ENCODE results near the gene GAB4. TPM values are rescaled to one million over a fixed set of nuclear protein-coding genes. Genes with fewer than 3 reads are reported as not detected.

The GAB4 gene
- total and polyA plus RNA-seq, 2 of the 4 experiments (the other 2 are of a cell fraction), result not detected

- POLR2A ChIA-PET (ENCODE audit: unreplicated experiment), result no interaction called here
- TF ChIP-seq FOS (IDR thresholded peaks at IDR 0.05; ENCODE audit: low read depth, low read length), result no peak
- no peak for TF ChIP-seq MXI1 (IDR thresholded peaks at IDR 0.05; ENCODE audit: borderline replicate concordance, low read depth, low read length)
- no peak for TF ChIP-seq MAFK (IDR thresholded peaks at IDR 0.05; ENCODE audit: low read depth, low read length)
- no peak for TF ChIP-seq CHD1 (IDR thresholded peaks at IDR 0.05; ENCODE audit: low read depth, low read length)
- no peak for TF ChIP-seq RCOR1 (IDR thresholded peaks at IDR 0.05; ENCODE audit: insufficient replicate concordance, low read length)
- no peak for TF ChIP-seq MAZ (IDR thresholded peaks at IDR 0.05; ENCODE audit: borderline replicate concordance, low read depth, low read length)
- TF ChIP-seq, protein P1, sequence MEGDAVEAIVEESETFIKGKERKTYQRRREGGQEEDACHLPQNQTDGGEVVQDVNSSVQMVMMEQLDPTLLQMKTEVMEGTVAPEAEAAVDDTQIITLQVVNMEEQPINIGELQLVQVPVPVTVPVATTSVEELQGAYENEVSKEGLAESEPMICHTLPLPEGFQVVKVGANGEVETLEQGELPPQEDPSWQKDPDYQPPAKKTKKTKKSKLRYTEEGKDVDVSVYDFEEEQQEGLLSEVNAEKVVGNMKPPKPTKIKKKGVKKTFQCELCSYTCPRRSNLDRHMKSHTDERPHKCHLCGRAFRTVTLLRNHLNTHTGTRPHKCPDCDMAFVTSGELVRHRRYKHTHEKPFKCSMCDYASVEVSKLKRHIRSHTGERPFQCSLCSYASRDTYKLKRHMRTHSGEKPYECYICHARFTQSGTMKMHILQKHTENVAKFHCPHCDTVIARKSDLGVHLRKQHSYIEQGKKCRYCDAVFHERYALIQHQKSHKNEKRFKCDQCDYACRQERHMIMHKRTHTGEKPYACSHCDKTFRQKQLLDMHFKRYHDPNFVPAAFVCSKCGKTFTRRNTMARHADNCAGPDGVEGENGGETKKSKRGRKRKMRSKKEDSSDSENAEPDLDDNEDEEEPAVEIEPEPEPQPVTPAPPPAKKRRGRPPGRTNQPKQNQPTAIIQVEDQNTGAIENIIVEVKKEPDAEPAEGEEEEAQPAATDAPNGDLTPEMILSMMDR (conservative IDR thresholded peaks at IDR 0.05; ENCODE audit: low read depth, low read length), result no peak
- no peak for TF ChIP-seq NFE2L2 (IDR thresholded peaks at IDR 0.05; ENCODE audit: low read depth, low read length)
- no peak for TF ChIP-seq ELK1 (IDR thresholded peaks at IDR 0.05; ENCODE audit: borderline replicate concordance, low read depth, low read length)
- no peak for TF ChIP-seq BHLHE40 (IDR thresholded peaks at IDR 0.05; ENCODE audit: low read depth, low read length)
- TF ChIP-seq RAD21 (IDR thresholded peaks at IDR 0.05; ENCODE audit: low read length), result no peak
- TF ChIP-seq POLR2A (IDR thresholded peaks at IDR 0.05; ENCODE audit: low read depth, low read length), result no peak
- no peak for TF ChIP-seq USF2 (IDR thresholded peaks at IDR 0.05; ENCODE audit: low read depth, low read length)
- no peak for TF ChIP-seq SMC3 (IDR thresholded peaks at IDR 0.05; ENCODE audit: low read depth, low read length)
- TF ChIP-seq RFX5 (IDR thresholded peaks at IDR 0.05; ENCODE audit: low read depth, low read length), result no peak
- no peak for TF ChIP-seq CEBPB (IDR thresholded peaks at IDR 0.05; ENCODE audit: low read depth, low read length)
- Histone ChIP-seq H2AFZ (replicated peaks; ENCODE audit: low read length, poor library complexity) (no peak overlapping the region), H2BK5ac (ENCODE audit: low read depth, low read length, poor library complexity, severe bottlenecking) (no peak overlapping the region), H3K4me3 (ENCODE audit: insufficient read depth, low read depth, low read length) (no peak overlapping the region), H4K20me1 (ENCODE audit: insufficient read depth, low read length) (no peaks in the 10 kb centered on the region), H3K9me1 (ENCODE audit: insufficient read depth, low read length) (no peaks in the 10 kb centered on the region), H4K8ac (ENCODE audit: low read depth in 2 of 2, low read length in 2 of 2) (no peak overlapping the region), H3K14ac (replicated peaks; ENCODE audit: low read depth, low read length) (no peak overlapping the region), H3K36me3 (ENCODE audit: control insufficient read depth, insufficient read depth, low read length) (no peaks in the 10 kb centered on the region), H2BK20ac (ENCODE audit: low read depth, low read length) (no peak overlapping the region), H4K5ac (ENCODE audit: low read depth, low read length) (no peak overlapping the region), H3K9ac (ENCODE audit: low read depth, low read length) (no peak overlapping the region), H3K79me1 (ENCODE audit: low read depth in 1 of 2, low read length in 2 of 2) (no peaks in the 10 kb centered on the region), H3K18ac (ENCODE audit: low read depth, low read length) (no peak overlapping the region), H3K4ac (ENCODE audit: low read depth, low read length) (no peak overlapping the region), H3K27me3 (ENCODE audit: control insufficient read depth, insufficient read depth, low read length) (no peaks in the 10 kb centered on the region), H2BK15ac (ENCODE audit: low read depth, low read length) (no peak overlapping the region), H3K4me1 (ENCODE audit: control insufficient read depth, insufficient read depth, low read length) (no peaks in the 10 kb centered on the region), H3K27ac (ENCODE audit: insufficient read depth, low read length) (no peak overlapping the region), H2AK9ac (replicated peaks; ENCODE audit: low read depth, low read length, poor library complexity) (no peak overlapping the region), H3K23ac (ENCODE audit: low read depth, low read length) (no peak overlapping the region), H4K91ac (ENCODE audit: insufficient read depth, low read depth, low read length) (no peak overlapping the region), H3K56ac (ENCODE audit: extremely low read depth, insufficient read depth, low read length) (no peak overlapping the region), H2AK5ac (ENCODE audit: low read depth, low read length) (no peak overlapping the region), H3K4me2 (ENCODE audit: low read depth, low read length) (no peak overlapping the region), H3K9me3 (ENCODE audit: control insufficient read depth, insufficient read depth, low read length) (peaks cover 5% of the 10 kb centered on the region; the same call in 1 of the 2 replicates), H2BK120ac (ENCODE audit: low read depth, low read length) (no peak overlapping the region)
- DNase-seq (no peak), ATAC-seq (ENCODE audit: low read depth) (no peak)
- dilution Hi-C loops (cut with HindIII; ENCODE audit: low sequenced_read_pairs, unreplicated experiment) (no loop called here), intact Hi-C loops (cut with micrococcal nuclease) (no loop called here), in situ Hi-C loops (cut with MboI; ENCODE audit: low sequenced_read_pairs) (no loop called here)
- no CpG with 5 or more reads among the region's 10 CpGs for WGBS, 2 experiments (ENCODE audit: extremely low coverage in 2 of 2, insufficient read length in 1 of 2)
- CTCF ChIA-PET, result no interaction called here
- no TSS peak for BruUV-seq (replicated peaks)
Measured at GRCh38 chr22:16975155-16975885, 32.7 kb downstream of the GAB4 start.

Data from IMR-90 (cell line).